Measurements from ENCODE around the gene EXOC3L1. TPM values are rescaled to one million over a fixed set of nuclear protein-coding genes. Genes with fewer than 3 reads are reported as not detected.
A peak's percentile ranks its signal among the peaks of the same experiment; 100 is the strongest.

Gene EXOC3L1
- total RNA-seq, 1 experiment from 2014 or later = 4.0 TPM

DNA sequence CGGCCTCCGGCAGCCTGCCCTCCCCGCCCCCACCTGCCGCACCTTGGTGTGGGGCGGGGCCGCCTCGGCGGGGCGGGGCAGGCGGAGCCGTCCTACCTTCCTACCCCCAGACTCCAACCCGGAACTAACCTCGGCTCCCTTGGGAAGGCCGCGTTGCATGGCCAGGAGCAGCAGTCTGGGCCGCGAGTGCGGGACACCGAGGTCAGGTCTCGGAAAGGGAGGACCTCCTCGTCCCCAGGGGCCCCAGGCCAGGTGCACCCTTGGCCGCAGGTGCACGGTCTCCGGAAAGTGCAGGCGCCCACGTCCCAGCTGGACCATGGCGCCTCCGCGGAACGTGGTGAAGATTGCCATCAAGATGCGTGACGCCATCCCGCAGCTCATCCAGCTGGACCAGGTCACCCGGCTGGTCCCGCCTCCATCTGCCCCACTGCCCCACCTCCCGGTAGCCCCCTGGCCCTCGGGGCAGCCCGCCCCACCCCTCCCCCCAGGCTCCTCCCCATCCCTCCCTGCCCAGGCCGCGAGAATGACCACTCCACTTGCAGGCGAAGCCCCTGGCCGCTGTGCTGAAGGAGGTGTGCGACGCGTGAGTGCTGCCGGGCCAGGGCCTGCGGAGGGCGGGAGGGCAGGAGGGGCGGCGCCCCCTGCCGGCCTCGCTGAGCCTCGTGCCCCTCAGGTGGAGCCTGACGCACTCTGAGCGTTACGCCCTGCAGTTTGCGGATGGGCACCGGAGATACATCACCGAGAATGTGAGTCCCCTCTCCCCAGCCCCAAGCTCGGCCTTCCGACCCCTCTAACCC lies 9.3 kb upstream of the EXOC3L1 start, which contains the start of gene ELMO3 (continued):
- TF ChIP-seq, protein P1, sequence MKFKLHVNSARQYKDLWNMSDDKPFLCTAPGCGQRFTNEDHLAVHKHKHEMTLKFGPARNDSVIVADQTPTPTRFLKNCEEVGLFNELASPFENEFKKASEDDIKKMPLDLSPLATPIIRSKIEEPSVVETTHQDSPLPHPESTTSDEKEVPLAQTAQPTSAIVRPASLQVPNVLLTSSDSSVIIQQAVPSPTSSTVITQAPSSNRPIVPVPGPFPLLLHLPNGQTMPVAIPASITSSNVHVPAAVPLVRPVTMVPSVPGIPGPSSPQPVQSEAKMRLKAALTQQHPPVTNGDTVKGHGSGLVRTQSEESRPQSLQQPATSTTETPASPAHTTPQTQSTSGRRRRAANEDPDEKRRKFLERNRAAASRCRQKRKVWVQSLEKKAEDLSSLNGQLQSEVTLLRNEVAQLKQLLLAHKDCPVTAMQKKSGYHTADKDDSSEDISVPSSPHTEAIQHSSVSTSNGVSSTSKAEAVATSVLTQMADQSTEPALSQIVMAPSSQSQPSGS (CRISPR knock-in tag; IDR thresholded peaks at IDR 0.05; ENCODE audit: borderline replicate concordance, low read depth) = no peak
- TF ChIP-seq ZBTB21 (CRISPR knock-in tag; IDR thresholded peaks at IDR 0.05; ENCODE audit: borderline replicate concordance) = no peak

DNA sequence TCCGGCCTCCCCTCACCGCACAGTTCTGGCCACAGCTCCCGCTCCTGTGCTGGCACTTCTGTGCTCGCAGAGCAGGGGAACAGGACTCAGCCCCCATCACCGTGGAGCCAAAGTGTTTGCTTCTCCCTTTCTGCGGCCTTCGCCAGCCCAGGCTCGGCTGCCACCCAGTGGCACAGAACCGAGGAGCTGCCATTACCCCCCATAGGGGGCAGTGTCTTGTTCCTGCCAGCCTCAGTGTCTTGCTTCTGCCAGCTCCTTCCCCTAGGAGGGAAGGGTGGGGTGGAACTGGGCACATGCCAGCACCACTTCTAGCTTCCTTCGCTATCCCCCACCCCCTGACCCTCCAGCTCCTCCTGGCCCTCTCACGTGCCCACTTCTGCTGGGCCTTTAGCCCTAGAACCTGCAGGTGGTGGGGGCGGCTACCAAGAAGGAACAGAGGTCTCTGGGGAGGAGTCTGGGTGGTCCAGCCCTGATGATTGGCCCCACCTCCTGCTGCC lies 8.3 kb upstream of the EXOC3L1 start:
- Mint-ChIP-seq H3K4me3 (peak overlapping the region; percentile 55), H3K27me3 (ENCODE audit: low read depth) (no peaks in the 10 kb centered on the region), H3K4me1 (peaks cover 13% of the 10 kb centered on the region), H3K9me3 (no peaks in the 10 kb centered on the region), H3K27ac (peak overlapping the region; percentile 85; the same call in 1 of the 2 replicates), H3K36me3 (peaks cover 34% of the 10 kb centered on the region)
- ATAC-seq (peak; percentile 13), DNase-seq (ENCODE audit: low spot score) (peak; percentile 53)
- TF ChIP-seq, protein P2, sequence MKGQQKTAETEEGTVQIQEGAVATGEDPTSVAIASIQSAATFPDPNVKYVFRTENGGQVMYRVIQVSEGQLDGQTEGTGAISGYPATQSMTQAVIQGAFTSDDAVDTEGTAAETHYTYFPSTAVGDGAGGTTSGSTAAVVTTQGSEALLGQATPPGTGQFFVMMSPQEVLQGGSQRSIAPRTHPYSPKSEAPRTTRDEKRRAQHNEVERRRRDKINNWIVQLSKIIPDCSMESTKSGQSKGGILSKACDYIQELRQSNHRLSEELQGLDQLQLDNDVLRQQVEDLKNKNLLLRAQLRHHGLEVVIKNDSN (CRISPR knock-in tag; IDR thresholded peaks at IDR 0.05) = no peak
- TF ChIP-seq, protein P3, sequence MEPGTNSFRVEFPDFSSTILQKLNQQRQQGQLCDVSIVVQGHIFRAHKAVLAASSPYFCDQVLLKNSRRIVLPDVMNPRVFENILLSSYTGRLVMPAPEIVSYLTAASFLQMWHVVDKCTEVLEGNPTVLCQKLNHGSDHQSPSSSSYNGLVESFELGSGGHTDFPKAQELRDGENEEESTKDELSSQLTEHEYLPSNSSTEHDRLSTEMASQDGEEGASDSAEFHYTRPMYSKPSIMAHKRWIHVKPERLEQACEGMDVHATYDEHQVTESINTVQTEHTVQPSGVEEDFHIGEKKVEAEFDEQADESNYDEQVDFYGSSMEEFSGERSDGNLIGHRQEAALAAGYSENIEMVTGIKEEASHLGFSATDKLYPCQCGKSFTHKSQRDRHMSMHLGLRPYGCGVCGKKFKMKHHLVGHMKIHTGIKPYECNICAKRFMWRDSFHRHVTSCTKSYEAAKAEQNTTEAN (CRISPR knock-in tag; IDR thresholded peaks at IDR 0.05) = no peak
- TF ChIP-seq ZNF416 (CRISPR knock-in tag; IDR thresholded peaks at IDR 0.05) (0 out of 2 replicates have a peak, but pooled peaks have one; percentile 17), ATF1 (CRISPR knock-in tag; IDR thresholded peaks at IDR 0.05) (no peak), FOXJ3 (CRISPR knock-in tag; IDR thresholded peaks at IDR 0.05; ENCODE audit: borderline replicate concordance) (no peak), NR1H2 (CRISPR knock-in tag; IDR thresholded peaks at IDR 0.05) (no peak)
- ChIA-PET POLR2A (interaction anchor here (0.6 to 0.7 kb wide), 3 partner anchors 28 to 229 kb away, joined by 3 to 4 read pairs (median 3); partner anchors contain the start of gene TMEM208), CTCF (interaction anchor here (0.6 to 3.9 kb wide), 42 partner anchors 9 to 270 kb away, joined by 3 to 65 read pairs (median 5); partner anchors contain the start of genes B3GNT9, CES3, EXOC3L1 and FBXL8)

DNA sequence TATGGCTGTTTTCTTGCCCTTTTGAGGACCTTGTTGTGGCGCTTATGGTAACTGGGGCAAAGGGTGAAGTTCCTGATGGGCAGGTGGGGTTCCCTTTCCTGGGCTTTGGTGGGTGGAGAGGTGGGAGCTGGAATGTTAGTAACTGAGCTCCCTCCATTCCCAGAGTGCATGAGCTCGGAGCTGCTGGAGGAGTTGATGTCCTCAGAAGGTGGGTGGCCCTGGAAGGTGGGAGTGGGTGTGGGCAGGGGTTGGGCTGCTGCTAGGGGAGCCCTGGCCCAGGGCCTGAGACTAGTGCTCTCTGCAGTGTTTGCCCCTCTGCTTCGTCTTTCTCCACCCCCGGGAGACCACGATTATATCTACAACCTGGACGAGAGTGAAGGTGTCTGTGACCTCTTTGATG lies 7.8 kb upstream of the EXOC3L1 start:
- DNase-seq (ENCODE audit: low spot score) (no peak), ATAC-seq (no peak)
- no peak overlapping the region for H3K27ac Mint-ChIP-seq
- POLR2A ChIA-PET = interaction anchor here (0.7 kb wide), 2 partner anchors 29 kb away, joined by 3 read pairs; partner anchors contain the start of gene TMEM208
- CTCF ChIA-PET = interaction anchor here (0.7 to 3.9 kb wide), 40 partner anchors 11 to 269 kb away, joined by 3 to 65 read pairs (median 5); partner anchors contain the start of genes B3GNT9, CES3, FBXL8 and FHOD1
- H3K9me3 Mint-ChIP-seq = no peaks in the 10 kb centered on the region
- no peaks in the 10 kb centered on the region for H3K27me3 Mint-ChIP-seq (ENCODE audit: low read depth)
- TF ChIP-seq IRF2 (CRISPR knock-in tag; IDR thresholded peaks at IDR 0.05; ENCODE audit: borderline replicate concordance, low read depth) (no peak), JAZF1 (CRISPR knock-in tag; IDR thresholded peaks at IDR 0.05) (no peak), RORB (CRISPR knock-in tag; IDR thresholded peaks at IDR 0.05) (no peak)
- TF ChIP-seq, protein P4, sequence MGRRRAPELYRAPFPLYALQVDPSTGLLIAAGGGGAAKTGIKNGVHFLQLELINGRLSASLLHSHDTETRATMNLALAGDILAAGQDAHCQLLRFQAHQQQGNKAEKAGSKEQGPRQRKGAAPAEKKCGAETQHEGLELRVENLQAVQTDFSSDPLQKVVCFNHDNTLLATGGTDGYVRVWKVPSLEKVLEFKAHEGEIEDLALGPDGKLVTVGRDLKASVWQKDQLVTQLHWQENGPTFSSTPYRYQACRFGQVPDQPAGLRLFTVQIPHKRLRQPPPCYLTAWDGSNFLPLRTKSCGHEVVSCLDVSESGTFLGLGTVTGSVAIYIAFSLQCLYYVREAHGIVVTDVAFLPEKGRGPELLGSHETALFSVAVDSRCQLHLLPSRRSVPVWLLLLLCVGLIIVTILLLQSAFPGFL (CRISPR knock-in tag; IDR thresholded peaks at IDR 0.05; ENCODE audit: borderline replicate concordance) = no peak
- TF ChIP-seq, protein P5, sequence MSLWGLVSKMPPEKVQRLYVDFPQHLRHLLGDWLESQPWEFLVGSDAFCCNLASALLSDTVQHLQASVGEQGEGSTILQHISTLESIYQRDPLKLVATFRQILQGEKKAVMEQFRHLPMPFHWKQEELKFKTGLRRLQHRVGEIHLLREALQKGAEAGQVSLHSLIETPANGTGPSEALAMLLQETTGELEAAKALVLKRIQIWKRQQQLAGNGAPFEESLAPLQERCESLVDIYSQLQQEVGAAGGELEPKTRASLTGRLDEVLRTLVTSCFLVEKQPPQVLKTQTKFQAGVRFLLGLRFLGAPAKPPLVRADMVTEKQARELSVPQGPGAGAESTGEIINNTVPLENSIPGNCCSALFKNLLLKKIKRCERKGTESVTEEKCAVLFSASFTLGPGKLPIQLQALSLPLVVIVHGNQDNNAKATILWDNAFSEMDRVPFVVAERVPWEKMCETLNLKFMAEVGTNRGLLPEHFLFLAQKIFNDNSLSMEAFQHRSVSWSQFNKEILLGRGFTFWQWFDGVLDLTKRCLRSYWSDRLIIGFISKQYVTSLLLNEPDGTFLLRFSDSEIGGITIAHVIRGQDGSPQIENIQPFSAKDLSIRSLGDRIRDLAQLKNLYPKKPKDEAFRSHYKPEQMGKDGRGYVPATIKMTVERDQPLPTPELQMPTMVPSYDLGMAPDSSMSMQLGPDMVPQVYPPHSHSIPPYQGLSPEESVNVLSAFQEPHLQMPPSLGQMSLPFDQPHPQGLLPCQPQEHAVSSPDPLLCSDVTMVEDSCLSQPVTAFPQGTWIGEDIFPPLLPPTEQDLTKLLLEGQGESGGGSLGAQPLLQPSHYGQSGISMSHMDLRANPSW (CRISPR knock-in tag; conservative IDR thresholded peaks at IDR 0.05; ENCODE audit: low read depth) = no peak
- H3K36me3 Mint-ChIP-seq = peaks cover 35% of the 10 kb centered on the region
- no peak overlapping the region for H3K4me3 Mint-ChIP-seq
- peaks cover 16% of the 10 kb centered on the region for H3K4me1 Mint-ChIP-seq
